HepG2 (cell line): ENCODE measurements around the gene SH3YL1. TPM values are rescaled to one million over a fixed set of nuclear protein-coding genes. Genes with fewer than 3 reads are reported as not detected.
A peak's percentile ranks its signal among the peaks of the same experiment; 100 is the strongest.

Source experiments
- AGO1 ChIP-seq: fragments of 200-400 bp; formaldehyde crosslinking; IDR thresholded peaks from 2 replicates; pipeline ENCODE4 v1.6.1; 2017; ENCODE audit warnings: mild to moderate bottlenecking, low read depth, low read length, moderate library complexity; ENCODE audit not compliant: poor library complexity, severe bottlenecking
- ETS1 ChIP-seq: sonication (generic); formaldehyde crosslinking; IDR thresholded peaks from 2 replicates; pipeline ENCODE4 v1.4.0; 2020; ENCODE audit warnings: missing genetic modification reagents
- FIP1L1 ChIP-seq: fragments of 200-400 bp; formaldehyde crosslinking; IDR thresholded peaks from 2 replicates; pipeline ENCODE4 v1.6.1; 2018; ENCODE audit warnings: low read depth, mild to moderate bottlenecking, low read length, moderate library complexity, borderline replicate concordance; ENCODE audit not compliant: insufficient read depth
- FOXA1 ChIP-seq, 2 experiments: fragments of 450-650 bp in 1 of 2; sonication (generic) in 1 of 2; formaldehyde crosslinking in 1 of 2; IDR thresholded peaks; 2 replicates each; pipeline versions ENCODE4 v1.4.0 to v1.6.1; 2016 to 2020; ENCODE audit warnings: missing genetic modification reagents in 1 of 2
- GFI1 ChIP-seq: sonication (generic); formaldehyde crosslinking; IDR thresholded peaks from 2 replicates; pipeline ENCODE4 v1.5.0; 2020; ENCODE audit warnings: missing genetic modification reagents, mild to moderate bottlenecking, borderline replicate concordance
- HIVEP1 ChIP-seq: sonication (generic); formaldehyde crosslinking; IDR thresholded peaks from 2 replicates; pipeline ENCODE4 v1.4.0; 2020; ENCODE audit warnings: mild to moderate bottlenecking, missing genetic modification reagents
- HNRNPH1 ChIP-seq: fragments of 200-400 bp; formaldehyde crosslinking; optimal IDR thresholded peaks from 2 replicates; pipeline ENCODE3; 2017; ENCODE audit warnings: mild to moderate bottlenecking, low read depth, low read length
- HOMEZ ChIP-seq: IDR thresholded peaks from 2 replicates; pipeline ENCODE4 v1.6.1; 2016; ENCODE audit warnings: low read depth
- MXD3 ChIP-seq: IDR thresholded peaks from 2 replicates; pipeline ENCODE4 v1.6.1; 2016; ENCODE audit warnings: mild to moderate bottlenecking, missing biosample characterization, missing genetic modification reagents
- NFRKB ChIP-seq: fragments of 450-650 bp; IDR thresholded peaks from 2 replicates; pipeline ENCODE4 v1.6.1; 2017
- NFYC ChIP-seq: IDR thresholded peaks from 2 replicates; pipeline ENCODE4 v1.6.1; 2016; ENCODE audit warnings: missing genetic modification reagents, missing compliant biosample characterization
- PRDM10 ChIP-seq: sonication (generic); formaldehyde crosslinking; IDR thresholded peaks from 2 replicates; pipeline ENCODE4 v1.4.0; 2020; ENCODE audit warnings: low read depth, missing genetic modification reagents
- RFXANK ChIP-seq: IDR thresholded peaks from 2 replicates; pipeline ENCODE4 v1.6.1; 2016
- SP4 ChIP-seq: sonication (generic); formaldehyde crosslinking; IDR thresholded peaks from 2 replicates; pipeline ENCODE4 v1.8.1; 2023; ENCODE audit warnings: mild to moderate bottlenecking, missing genetic modification reagents
- SRF ChIP-seq: IDR thresholded peaks from 2 replicates; pipeline ENCODE4 v1.6.1; 2011; ENCODE audit warnings: mild to moderate bottlenecking, low read depth, low read length, moderate library complexity
- YEATS4 ChIP-seq: sonication (generic); formaldehyde crosslinking; IDR thresholded peaks from 2 replicates; pipeline ENCODE4 v1.4.0; 2020; ENCODE audit warnings: missing genetic modification reagents, borderline replicate concordance
- YY1 ChIP-seq: IDR thresholded peaks from 2 replicates; pipeline ENCODE4 v1.6.1; 2011; ENCODE audit warnings: low read length, low read depth, moderate library complexity, mild to moderate bottlenecking; ENCODE audit not compliant: insufficient read depth, insufficient replicate concordance
- ZC3H13 ChIP-seq: sonication (generic); formaldehyde crosslinking; IDR thresholded peaks from 2 replicates; pipeline ENCODE4 v1.8.1; 2023; ENCODE audit warnings: mild to moderate bottlenecking, missing genetic modification reagents, moderate library complexity
- ZNF205 ChIP-seq: IDR thresholded peaks from 2 replicates; pipeline ENCODE4 v1.6.1; 2018; ENCODE audit warnings: missing biosample characterization, missing genetic modification reagents
- ZNF256 ChIP-seq: sonication (generic); formaldehyde crosslinking; conservative IDR thresholded peaks from 2 replicates; pipeline ENCODE4 v1.4.0; 2020; ENCODE audit warnings: missing genetic modification reagents
- ZNF543 ChIP-seq: sonication (generic); formaldehyde crosslinking; IDR thresholded peaks from 2 replicates; pipeline ENCODE4 v1.4.0; 2020; ENCODE audit warnings: mild to moderate bottlenecking, missing genetic modification reagents
- ZNF75D ChIP-seq: sonication (generic); formaldehyde crosslinking; IDR thresholded peaks from 2 replicates; pipeline ENCODE4 v1.8.1; 2023; ENCODE audit warnings: missing genetic modification reagents, mild to moderate bottlenecking, borderline replicate concordance
- polyA plus RNA-seq, 8 experiments: library from polyadenylated mRNA; depleted of rRNA in 3 of 8; stranded (reverse) in 7 of 8; unstranded in 1 of 8; fragments of >200 nt; fragmentation: Illumina TruSeq in 4 of 8; extraction: Trizol in 4 of 8; gene quantifications; 2 replicates each; pipeline versions ENCODE4 v1.2.1 to v1.2.3, GENCODE V29; 2011 to 2016; ENCODE audit warnings: low read depth in 4 of 8, missing spikeins in 1 of 8, mixed read lengths in 1 of 8; ENCODE audit not compliant: insufficient read depth in 1 of 8
- total RNA-seq, 5 experiments: library from RNA; depleted of rRNA; stranded (reverse); fragments of >200 nt; fragmentation: Illumina TruSeq; extraction: Trizol; gene quantifications; 2 replicates each; pipeline ENCODE4 v1.2.3, GENCODE V29; 2016; ENCODE audit warnings: low read depth in 1 of 5

Gene SH3YL1
- total and polyA plus RNA-seq, 2 of the 13 experiments (the other 11 are each of a cell fraction or from before 2014, with no cell fraction given), result 13.0 to 48.2 TPM

- TF ChIP-seq FOXA1 (IDR thresholded peaks at IDR 0.05) (peak; percentile 95), FOXA1 (CRISPR knock-in tag; IDR thresholded peaks at IDR 0.05) (peak; percentile 100), MXD3 (CRISPR knock-in tag) (peak; percentile 72; the same call in 1 of the 2 replicates), ZNF75D (CRISPR knock-in tag) (no peak), ZNF256 (CRISPR knock-in tag) (no peak), HIVEP1 (CRISPR knock-in tag) (peak; percentile 84), GFI1 (CRISPR knock-in tag) (peak; percentile 96), PRDM10 (CRISPR knock-in tag) (peak; percentile 88), HNRNPH1 (no peak), FIP1L1 (no peak), NFYC (peak; percentile 58), ZNF543 (CRISPR knock-in tag) (0 out of 2 replicates have a peak, but pooled peaks have one; percentile 52), SRF (0 out of 2 replicates have a peak, but pooled peaks have one; percentile 42), YY1 (peak; percentile 68), NFRKB (no peak), RFXANK (CRISPR knock-in tag) (peak; percentile 96), ETS1 (CRISPR knock-in tag) (no peak), AGO1 (no peak), SP4 (CRISPR knock-in tag) (peak; percentile 82), HOMEZ (CRISPR knock-in tag) (peak; percentile 96), ZC3H13 (CRISPR knock-in tag) (peak; percentile 77; the same call in 1 of the 2 replicates), YEATS4 (CRISPR knock-in tag) (peak; percentile 88; the same call in 1 of the 2 replicates), ZNF205 (CRISPR knock-in tag) (peak; percentile 94)
These were observed 3.2 kb downstream of the SH3YL1 start (continued) for GRCh38 chr2:260507-261161.
